ENCODE results near the gene TBRG4. TPM values are rescaled to one million over a fixed set of nuclear protein-coding genes. Genes with fewer than 3 reads are reported as not detected.

Gene TBRG4
- total and polyA plus RNA-seq, 4 donors = 14.4 to 41.8 (median 38.2) TPM

DNA sequence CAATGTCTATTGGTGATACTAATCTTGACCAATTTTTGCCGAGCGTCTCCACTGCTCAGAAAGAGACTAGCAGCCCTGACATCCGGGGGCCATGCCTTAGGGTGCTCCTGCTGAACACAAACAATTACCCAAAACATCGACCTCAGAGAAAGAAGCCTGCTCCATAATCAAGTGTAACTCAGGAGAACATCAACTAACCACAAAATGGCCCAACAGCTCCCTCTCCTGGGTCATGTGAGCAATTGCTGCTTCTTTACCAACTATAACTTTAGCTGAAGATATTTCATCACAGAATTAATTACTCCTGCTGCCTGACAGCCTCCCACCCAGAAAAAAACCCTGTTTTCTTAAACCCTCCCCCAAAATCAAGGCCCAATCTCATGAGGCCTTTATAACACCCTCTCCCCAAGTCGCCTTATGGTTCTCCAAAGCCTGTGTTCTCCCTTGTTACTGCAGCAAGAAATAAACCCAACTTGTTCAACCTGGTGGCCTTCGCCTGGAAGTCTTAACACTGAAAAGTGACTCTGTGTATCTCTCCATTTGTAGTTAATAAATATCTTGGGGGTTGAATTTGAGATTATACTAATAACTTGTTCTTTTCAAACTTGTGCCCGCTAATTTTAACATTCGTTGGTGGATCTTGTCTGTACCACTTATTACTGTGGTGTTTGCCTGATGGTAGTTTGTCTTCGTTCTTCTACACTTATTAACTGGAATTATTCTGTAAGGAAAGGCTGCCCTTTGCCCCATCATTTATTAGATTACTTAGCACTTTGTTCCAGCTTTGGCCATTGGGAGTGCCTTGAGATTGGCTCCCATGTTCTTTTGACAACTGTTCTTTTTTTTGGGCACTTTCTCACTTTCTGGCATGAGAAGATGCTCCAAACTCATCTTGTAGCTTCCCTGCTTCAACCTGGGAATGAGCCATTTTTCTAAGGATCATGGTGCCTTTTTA, 24.9 kb upstream of the TBRG4 start:
- WGBS, 2 donors = 41% methylated on average over 9 of the region's 9 CpGs
- Histone ChIP-seq H3K4me1 (ENCODE audit: control insufficient read depth in 1 of 2, insufficient read depth in 2 of 2, low read length in 2 of 2) (no peaks in the 10 kb centered on the region), H3K9me3 (ENCODE audit: control insufficient read depth, low read length) (no peaks in the 10 kb centered on the region), H3K27me3 (ENCODE audit: control insufficient read depth in 1 of 2, insufficient read depth in 2 of 2, low read length in 1 of 2) (no peaks in the 10 kb centered on the region), H3K27ac (ENCODE audit: low read depth in 1 of 2, low read length in 2 of 2) (no peak overlapping the region), H3K4me3 (ENCODE audit: low read length in 2 of 2) (no peak overlapping the region), H3K36me3 (ENCODE audit: control insufficient read depth in 1 of 2, insufficient read depth in 2 of 2, low read length in 1 of 2) (no peaks in the 10 kb centered on the region)
- peak; percentile 75 for ATAC-seq (ENCODE audit: low FRiP score)
- intact Hi-C loops (cut with DNase I) = loop anchor here (5.0 to 10.0 kb wide), 4 partner anchors 164 to 552 kb away; partner anchors contain the start of gene TMED4 (in 1 of the 2)
- DNase-seq = peak in 1 of 2 donors; percentile 40

- H3K4me1 ChIP-seq (ENCODE audit: control insufficient read depth in 1 of 2, insufficient read depth in 2 of 2, low read length in 2 of 2) = no peaks in the 10 kb centered on the region
- H3K9me3 ChIP-seq (ENCODE audit: control insufficient read depth, low read length) = no peaks in the 10 kb centered on the region
- no peak overlapping the region for H3K4me3 ChIP-seq (ENCODE audit: low read length in 2 of 2)
- intact Hi-C loops (cut with DNase I) = loop anchor here (5.0 to 10.0 kb wide), 4 partner anchors 169 to 549 kb away; partner anchors contain the start of gene TMED4 (in 1 of the 2)
- no peak overlapping the region for H3K27ac ChIP-seq (ENCODE audit: low read depth in 1 of 2, low read length in 2 of 2)
- ATAC-seq (ENCODE audit: low FRiP score) (no peak), DNase-seq (peak in 1 of 2 donors; percentile 52)
- H3K36me3 ChIP-seq (ENCODE audit: control insufficient read depth in 1 of 2, insufficient read depth in 2 of 2, low read length in 1 of 2) = no peaks in the 10 kb centered on the region
- 92 to 93% methylated on average over 7 of the region's 7 CpGs for WGBS, 2 donors
- H3K27me3 ChIP-seq (ENCODE audit: control insufficient read depth in 1 of 2, insufficient read depth in 2 of 2, low read length in 1 of 2) = no peaks in the 10 kb centered on the region
Observed at GRCh38 chr7:45133877-45134276, 22.4 kb upstream of the TBRG4 start.

DNA sequence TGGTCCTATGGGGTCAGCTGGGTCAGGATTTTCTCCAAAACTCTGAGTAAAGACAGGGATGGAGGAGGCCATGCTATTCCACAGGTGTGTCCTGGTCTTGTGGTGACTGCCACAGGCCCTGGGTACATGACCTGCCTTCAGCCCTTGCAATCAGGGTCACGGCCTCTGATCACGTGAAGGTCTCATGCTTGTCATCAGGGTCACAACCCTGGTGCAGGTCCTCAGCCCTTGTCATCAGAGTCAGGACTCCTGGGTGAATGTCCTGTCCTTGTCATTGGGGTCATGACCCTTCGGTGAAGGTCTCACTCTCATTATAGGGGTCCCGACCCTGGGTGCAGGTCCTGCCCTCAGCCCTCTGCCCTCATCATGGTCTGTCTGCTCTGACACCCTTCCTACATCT, 21.9 kb upstream of the TBRG4 start:
- intact Hi-C loops (cut with DNase I) = loop anchor here (5.0 to 10.0 kb wide), 4 partner anchors 169 to 549 kb away; partner anchors contain the start of gene TMED4 (in 1 of the 2)
- H3K27me3 ChIP-seq (ENCODE audit: control insufficient read depth in 1 of 2, insufficient read depth in 2 of 2, low read length in 1 of 2) = no peaks in the 10 kb centered on the region
- no peaks in the 10 kb centered on the region for H3K4me1 ChIP-seq (ENCODE audit: control insufficient read depth in 1 of 2, insufficient read depth in 2 of 2, low read length in 2 of 2)
- H3K4me3 ChIP-seq (ENCODE audit: low read length in 2 of 2) = no peak overlapping the region
- H3K9me3 ChIP-seq (ENCODE audit: control insufficient read depth, low read length) = no peaks in the 10 kb centered on the region
- no peak overlapping the region for H3K27ac ChIP-seq (ENCODE audit: low read depth in 1 of 2, low read length in 2 of 2)
- no peaks in the 10 kb centered on the region for H3K36me3 ChIP-seq (ENCODE audit: control insufficient read depth in 1 of 2, insufficient read depth in 2 of 2, low read length in 1 of 2)
- ATAC-seq (ENCODE audit: low FRiP score) (no peak), DNase-seq (no peak)
- WGBS, 2 donors = 91 to 94% methylated on average over 4 of the region's 4 CpGs

GRCh38 chr7:45132708-45133320, 21.3 kb upstream of the TBRG4 start:
- H3K9me3 ChIP-seq (ENCODE audit: control insufficient read depth, low read length) = no peaks in the 10 kb centered on the region
- intact Hi-C loops (cut with DNase I) = loop anchor here (5.0 to 10.0 kb wide), 4 partner anchors 168 to 548 kb away; partner anchors contain the start of gene TMED4 (in 1 of the 2)

DNA sequence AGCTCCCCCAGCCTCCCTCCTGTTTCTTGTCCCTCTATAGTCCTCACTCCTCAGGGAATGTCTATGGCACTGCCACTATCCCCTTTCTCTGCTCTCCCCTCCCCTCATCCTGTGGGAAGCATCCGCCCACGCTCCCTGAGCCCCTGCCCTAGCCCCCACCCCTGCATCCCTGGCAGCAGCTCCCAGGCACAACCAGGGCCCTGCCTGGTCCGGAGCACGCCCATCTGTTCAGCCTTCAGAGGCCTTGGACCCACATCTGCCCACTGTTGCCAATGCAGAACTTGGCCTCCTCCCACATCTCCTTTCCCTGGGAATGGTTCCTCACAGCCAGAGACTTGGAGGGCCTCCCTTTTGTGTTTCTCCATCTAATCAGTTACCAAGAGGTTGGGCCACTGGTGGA, 20.4 kb upstream of the TBRG4 start:
- Histone ChIP-seq H3K9me3 (ENCODE audit: control insufficient read depth, low read length) (no peaks in the 10 kb centered on the region), H3K27ac (ENCODE audit: low read depth in 1 of 2, low read length in 2 of 2) (no peak overlapping the region), H3K4me3 (ENCODE audit: low read length in 2 of 2) (no peak overlapping the region), H3K36me3 (ENCODE audit: control insufficient read depth in 1 of 2, insufficient read depth in 2 of 2, low read length in 1 of 2) (no peaks in the 10 kb centered on the region), H3K4me1 (ENCODE audit: control insufficient read depth in 1 of 2, insufficient read depth in 2 of 2, low read length in 2 of 2) (no peaks in the 10 kb centered on the region), H3K27me3 (ENCODE audit: control insufficient read depth in 1 of 2, insufficient read depth in 2 of 2, low read length in 1 of 2) (no peaks in the 10 kb centered on the region)
- ATAC-seq (ENCODE audit: low FRiP score) (no peak), DNase-seq (no peak)
- intact Hi-C loops (cut with DNase I) = loop anchor here (5.0 to 10.0 kb wide), 4 partner anchors 167 to 547 kb away; partner anchors contain the start of gene TMED4 (in 1 of the 2)
- 15 to 17% methylated on average over 4 of the region's 4 CpGs for WGBS, 2 donors

More at GRCh38 chr7:45132708-45133320, 21.3 kb upstream of the TBRG4 start:
- ATAC-seq (ENCODE audit: low FRiP score) (no peak), DNase-seq (no peak)
- H3K36me3 ChIP-seq (ENCODE audit: control insufficient read depth in 1 of 2, insufficient read depth in 2 of 2, low read length in 1 of 2) = no peaks in the 10 kb centered on the region
- H3K4me3 ChIP-seq (ENCODE audit: low read length in 2 of 2) = no peak overlapping the region
- H3K27me3 ChIP-seq (ENCODE audit: control insufficient read depth in 1 of 2, insufficient read depth in 2 of 2, low read length in 1 of 2) = no peaks in the 10 kb centered on the region
- 88 to 89% methylated on average over 8 of the region's 8 CpGs for WGBS, 2 donors
- H3K27ac ChIP-seq (ENCODE audit: low read depth in 1 of 2, low read length in 2 of 2) = no peak overlapping the region
- no peaks in the 10 kb centered on the region for H3K4me1 ChIP-seq (ENCODE audit: control insufficient read depth in 1 of 2, insufficient read depth in 2 of 2, low read length in 2 of 2)

DNA sequence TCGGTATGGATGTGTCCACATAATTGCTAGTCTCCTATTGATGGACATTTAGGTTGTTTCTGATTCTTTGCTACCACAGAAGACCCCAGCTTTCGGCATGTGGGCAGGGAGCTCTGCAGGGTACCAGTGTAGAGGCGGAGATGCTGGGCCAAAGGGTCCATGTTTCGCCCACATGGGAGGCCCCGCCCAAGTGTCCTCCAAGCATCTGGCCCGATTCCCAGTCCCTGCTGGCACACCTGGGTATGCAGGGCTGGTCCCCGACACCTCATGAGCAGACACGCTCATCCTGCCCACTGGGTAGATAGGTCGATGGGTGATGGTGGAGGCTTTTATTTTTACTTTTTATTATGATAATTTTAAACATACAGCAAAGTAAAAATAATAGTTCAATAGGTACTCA, 19.4 kb upstream of the TBRG4 start:
- ATAC-seq (ENCODE audit: low FRiP score) = no peak
- no peaks in the 10 kb centered on the region for H3K9me3 ChIP-seq (ENCODE audit: control insufficient read depth, low read length)
- H3K4me3 ChIP-seq (ENCODE audit: low read length in 2 of 2) = no peak overlapping the region
- 88 to 90% methylated on average over 9 of the region's 9 CpGs for WGBS, 2 donors
- intact Hi-C loops (cut with DNase I) = loop anchor here (5.0 to 10.0 kb wide), 4 partner anchors 166 to 546 kb away; partner anchors contain the start of gene TMED4 (in 1 of the 2)
- H3K27ac ChIP-seq (ENCODE audit: low read depth in 1 of 2, low read length in 2 of 2) = no peak overlapping the region
- DNase-seq = peak in 1 of 2 donors; percentile 41
- no peaks in the 10 kb centered on the region for H3K36me3 ChIP-seq (ENCODE audit: control insufficient read depth in 1 of 2, insufficient read depth in 2 of 2, low read length in 1 of 2)
- H3K27me3 ChIP-seq (ENCODE audit: control insufficient read depth in 1 of 2, insufficient read depth in 2 of 2, low read length in 1 of 2) = no peaks in the 10 kb centered on the region
- no peaks in the 10 kb centered on the region for H3K4me1 ChIP-seq (ENCODE audit: control insufficient read depth in 1 of 2, insufficient read depth in 2 of 2, low read length in 2 of 2)

DNA sequence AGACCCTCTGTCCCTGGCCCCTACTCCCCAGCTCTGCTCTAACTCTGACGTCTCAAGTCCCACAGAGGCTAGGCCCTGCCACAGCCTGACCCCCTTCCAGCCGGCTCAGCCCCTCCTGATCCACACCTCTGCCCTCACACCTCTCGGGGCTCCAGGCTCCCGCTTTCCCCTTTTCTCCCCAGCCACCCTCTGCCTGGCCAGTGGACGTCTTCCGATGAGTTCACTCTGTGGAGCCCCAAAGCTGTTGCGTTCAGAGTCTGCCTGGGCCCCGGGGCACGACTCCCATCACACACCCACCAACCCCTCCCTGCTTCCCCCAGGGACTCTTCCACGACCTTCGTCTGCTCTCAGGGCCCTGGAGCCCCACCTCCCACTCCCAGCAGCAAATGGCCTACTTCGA, 18.4 kb upstream of the TBRG4 start:
- 75 to 76% methylated on average over 12 of the region's 12 CpGs for WGBS, 2 donors
- no peaks in the 10 kb centered on the region for H3K4me1 ChIP-seq (ENCODE audit: control insufficient read depth in 1 of 2, insufficient read depth in 2 of 2, low read length in 2 of 2)
- H3K27ac ChIP-seq (ENCODE audit: low read depth in 1 of 2, low read length in 2 of 2) = no peak overlapping the region
- intact Hi-C loops (cut with DNase I) = loop anchor here (5.0 to 10.0 kb wide), 4 partner anchors 165 to 545 kb away; partner anchors contain the start of gene TMED4 (in 1 of the 2)
- DNase-seq (no peak), ATAC-seq (ENCODE audit: low FRiP score) (no peak)
- no peaks in the 10 kb centered on the region for H3K9me3 ChIP-seq (ENCODE audit: control insufficient read depth, low read length)
- H3K36me3 ChIP-seq (ENCODE audit: control insufficient read depth in 1 of 2, insufficient read depth in 2 of 2, low read length in 1 of 2) = no peaks in the 10 kb centered on the region
- H3K4me3 ChIP-seq (ENCODE audit: low read length in 2 of 2) = no peak overlapping the region
- H3K27me3 ChIP-seq (ENCODE audit: control insufficient read depth in 1 of 2, insufficient read depth in 2 of 2, low read length in 1 of 2) = no peaks in the 10 kb centered on the region

DNA sequence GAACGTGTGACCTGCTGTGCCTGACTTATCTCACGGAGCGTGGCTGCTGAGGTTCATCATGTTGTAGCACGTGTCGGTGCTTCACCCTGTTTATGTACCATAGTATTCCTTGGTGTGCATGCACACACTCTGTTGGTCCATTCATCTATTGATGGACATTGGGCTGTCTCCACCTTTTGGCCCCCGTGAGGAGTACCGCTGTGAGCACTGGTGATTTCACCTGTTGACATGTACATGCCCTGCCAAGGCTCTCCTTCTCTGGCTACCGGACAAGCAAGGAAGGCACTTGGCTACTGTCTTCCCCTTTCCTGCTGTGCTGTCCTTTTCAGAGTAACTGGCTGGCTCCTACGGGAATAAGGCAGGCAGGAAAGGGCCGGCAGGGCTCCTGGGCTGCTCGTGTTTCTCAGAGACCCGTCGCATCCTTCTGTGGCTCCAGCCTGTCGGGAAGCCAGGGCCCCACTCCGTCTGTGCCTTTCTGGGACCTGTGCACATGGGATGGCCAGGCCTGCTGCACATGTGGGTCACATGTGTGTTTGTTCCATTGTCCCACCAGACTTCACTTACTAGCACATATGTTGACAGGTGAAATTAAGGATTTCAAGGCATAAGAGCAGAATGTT, 17.8 kb upstream of the TBRG4 start:
- DNase-seq (no peak), ATAC-seq (ENCODE audit: low FRiP score) (no peak)
- H3K4me1 ChIP-seq (ENCODE audit: control insufficient read depth in 1 of 2, insufficient read depth in 2 of 2, low read length in 2 of 2) = no peaks in the 10 kb centered on the region
- WGBS, 2 donors = 79 to 84% methylated on average over 15 of the region's 15 CpGs
- no peak overlapping the region for H3K27ac ChIP-seq (ENCODE audit: low read depth in 1 of 2, low read length in 2 of 2)
- H3K27me3 ChIP-seq (ENCODE audit: control insufficient read depth in 1 of 2, insufficient read depth in 2 of 2, low read length in 1 of 2) = no peaks in the 10 kb centered on the region
- no peak overlapping the region for H3K4me3 ChIP-seq (ENCODE audit: low read length in 2 of 2)
- intact Hi-C loops (cut with DNase I) = no loop called here
- H3K36me3 ChIP-seq (ENCODE audit: control insufficient read depth in 1 of 2, insufficient read depth in 2 of 2, low read length in 1 of 2) = no peaks in the 10 kb centered on the region
- H3K9me3 ChIP-seq (ENCODE audit: control insufficient read depth, low read length) = no peaks in the 10 kb centered on the region

All from aorta (tissue), 5 donors.